K562 (cell line): ENCODE data around the gene KCNS1. TPM values are rescaled to one million over a fixed set of nuclear protein-coding genes. Genes with fewer than 3 reads are reported as not detected.

Experiments used
- CBFA2T3 ChIP-seq: fragments of 450-650 bp; IDR thresholded peaks from 2 replicates; pipeline ENCODE4 v1.6.1; 2017
- GABPB1 ChIP-seq: sonication (generic); formaldehyde crosslinking; IDR thresholded peaks from 2 replicates; pipeline ENCODE4 v1.8.0; 2022; ENCODE audit warnings: mild to moderate bottlenecking, missing genetic modification reagents
- GABPB2 ChIP-seq: fragments of 250-450 bp; sonication (Bioruptor Pico); conservative IDR thresholded peaks from 2 replicates; pipeline ENCODE4 v1.5.1; 2021; ENCODE audit warnings: mild to moderate bottlenecking
- NBN ChIP-seq: fragments of 450-650 bp; IDR thresholded peaks from 2 replicates; pipeline ENCODE4 v1.6.1; 2016; ENCODE audit warnings: low read depth, mild to moderate bottlenecking
- TAF9B ChIP-seq: fragments of 450-650 bp; IDR thresholded peaks from 2 replicates; pipeline ENCODE4 v1.6.1; 2018; ENCODE audit warnings: mild to moderate bottlenecking; ENCODE audit not compliant: partially characterized antibody
- TAL1 ChIP-seq: fragments of 450-650 bp; IDR thresholded peaks from 2 replicates; pipeline ENCODE4 v1.6.1; 2016; ENCODE audit warnings: mild to moderate bottlenecking
- WHSC1 ChIP-seq: IDR thresholded peaks from one replicate; pipeline ENCODE4 v1.6.1; 2012; ENCODE audit warnings: low read length, control low read depth, inconsistent platforms
- ZNF583 ChIP-seq: fragments of 250-450 bp; sonication (Bioruptor Pico); IDR thresholded peaks from 2 replicates; pipeline ENCODE4 v1.4.0; 2020
- ZNF589 ChIP-seq: fragments of 200-800 bp; sonication (Bioruptor generic); IDR thresholded peaks from 2 replicates; pipeline ENCODE4 v1.6.1; 2016; ENCODE audit warnings: low read depth, missing genetic modification characterization, missing compliant biosample characterization
- polyA plus RNA-seq, 8 experiments: library from polyadenylated mRNA; depleted of rRNA in 4 of 8; stranded (reverse) in 5 of 8; unstranded in 3 of 8; fragments of >200 nt; fragmentation: Nextera tagmentation in 2 of 8; fragmentation: Illumina TruSeq in 1 of 8; extraction: Ambion mirVana in 2 of 8; extraction: Trizol in 1 of 8; gene quantifications; 2 replicates each; pipeline versions ENCODE4 v1.2.1 to v1.2.3, GENCODE V29; 2011 to 2014; ENCODE audit warnings: inconsistent platforms in 1 of 8, missing spikeins in 1 of 8
- total RNA-seq, 7 experiments: library from RNA; depleted of rRNA in 6 of 7; stranded (reverse); fragments of >200 nt in 6 of 7; fragmentation: Illumina TruSeq in 2 of 7; extraction: Trizol in 2 of 7; gene quantifications; 2 replicates each; pipeline versions ENCODE4 v1.2.1 to v1.2.3, GENCODE V29; 2011 to 2021; ENCODE audit warnings: low replicate concordance in 1 of 7
- TF ChIP-seq, protein P1 (sequence below), 2 experiments: fragments of 450-650 bp; formaldehyde crosslinking in 1 of 2; IDR thresholded peaks; 2 replicates each; pipeline versions ENCODE4 v1.4.0 to v1.6.1; 2014 to 2020; ENCODE audit warnings: mild to moderate bottlenecking in 2 of 2, borderline replicate concordance in 1 of 2, low read depth in 1 of 2
- TF ChIP-seq, protein P2 (sequence below), 2 experiments: fragments of 200-800 bp in 1 of 2; sonication (Bioruptor generic) in 1 of 2; sonication (generic) in 1 of 2; formaldehyde crosslinking in 1 of 2; IDR thresholded peaks in 1 of 2; conservative IDR thresholded peaks in 1 of 2; 2 replicates each; pipeline versions ENCODE4 v1.5.0 to v1.6.1; 2016 to 2020; ENCODE audit warnings: missing compliant biosample characterization in 1 of 2, missing genetic modification characterization in 1 of 2, missing genetic modification reagents in 1 of 2
- TF ChIP-seq, protein P3 (sequence below): fragments of 250-450 bp; sonication (Bioruptor Pico); IDR thresholded peaks from 2 replicates; pipeline ENCODE4 v1.4.0; 2020; ENCODE audit warnings: mild to moderate bottlenecking
- TF ChIP-seq, protein P4 (sequence below): sonication (generic); formaldehyde crosslinking; IDR thresholded peaks from 2 replicates; pipeline ENCODE4 v1.8.1; 2022; ENCODE audit warnings: missing genetic modification reagents

Gene KCNS1
- total and polyA plus RNA-seq, 9 of the 15 experiments (the other 6 are each of a cell fraction or from before 2014, with no cell fraction given), result not detected

DNA sequence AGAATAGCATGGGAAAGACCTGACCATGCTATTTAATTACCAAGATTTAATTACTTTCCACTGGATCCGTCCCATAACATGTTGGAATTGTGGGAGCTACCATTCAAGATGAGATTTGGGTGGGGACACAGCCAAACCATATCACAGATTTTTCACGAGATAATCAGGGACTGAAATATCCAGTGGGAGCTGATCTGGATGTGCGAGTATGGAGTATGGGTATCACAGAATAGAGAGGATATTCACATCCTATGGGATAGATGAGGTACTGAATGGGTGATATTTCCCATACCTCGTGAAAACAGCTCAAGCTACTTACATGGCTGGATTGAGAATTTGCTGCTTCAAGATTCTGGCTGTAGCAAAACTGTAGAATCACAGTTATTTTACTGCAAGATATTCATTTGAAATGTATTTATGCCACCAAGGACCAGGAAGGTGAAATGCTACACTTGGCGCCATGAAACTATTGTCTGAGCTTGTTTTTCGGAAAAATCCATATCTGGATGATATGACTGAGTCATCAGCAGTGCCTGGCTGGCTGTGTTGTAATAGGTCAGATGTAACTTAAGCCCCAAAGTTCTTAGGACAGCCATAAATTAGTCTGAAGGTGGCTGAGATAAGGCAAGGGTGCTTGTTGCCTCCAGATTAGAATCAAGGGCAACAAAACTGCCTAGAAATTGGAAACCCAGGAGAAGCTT is 29.8 kb downstream of the KCNS1 start (continued):
- TF ChIP-seq, protein P1, sequence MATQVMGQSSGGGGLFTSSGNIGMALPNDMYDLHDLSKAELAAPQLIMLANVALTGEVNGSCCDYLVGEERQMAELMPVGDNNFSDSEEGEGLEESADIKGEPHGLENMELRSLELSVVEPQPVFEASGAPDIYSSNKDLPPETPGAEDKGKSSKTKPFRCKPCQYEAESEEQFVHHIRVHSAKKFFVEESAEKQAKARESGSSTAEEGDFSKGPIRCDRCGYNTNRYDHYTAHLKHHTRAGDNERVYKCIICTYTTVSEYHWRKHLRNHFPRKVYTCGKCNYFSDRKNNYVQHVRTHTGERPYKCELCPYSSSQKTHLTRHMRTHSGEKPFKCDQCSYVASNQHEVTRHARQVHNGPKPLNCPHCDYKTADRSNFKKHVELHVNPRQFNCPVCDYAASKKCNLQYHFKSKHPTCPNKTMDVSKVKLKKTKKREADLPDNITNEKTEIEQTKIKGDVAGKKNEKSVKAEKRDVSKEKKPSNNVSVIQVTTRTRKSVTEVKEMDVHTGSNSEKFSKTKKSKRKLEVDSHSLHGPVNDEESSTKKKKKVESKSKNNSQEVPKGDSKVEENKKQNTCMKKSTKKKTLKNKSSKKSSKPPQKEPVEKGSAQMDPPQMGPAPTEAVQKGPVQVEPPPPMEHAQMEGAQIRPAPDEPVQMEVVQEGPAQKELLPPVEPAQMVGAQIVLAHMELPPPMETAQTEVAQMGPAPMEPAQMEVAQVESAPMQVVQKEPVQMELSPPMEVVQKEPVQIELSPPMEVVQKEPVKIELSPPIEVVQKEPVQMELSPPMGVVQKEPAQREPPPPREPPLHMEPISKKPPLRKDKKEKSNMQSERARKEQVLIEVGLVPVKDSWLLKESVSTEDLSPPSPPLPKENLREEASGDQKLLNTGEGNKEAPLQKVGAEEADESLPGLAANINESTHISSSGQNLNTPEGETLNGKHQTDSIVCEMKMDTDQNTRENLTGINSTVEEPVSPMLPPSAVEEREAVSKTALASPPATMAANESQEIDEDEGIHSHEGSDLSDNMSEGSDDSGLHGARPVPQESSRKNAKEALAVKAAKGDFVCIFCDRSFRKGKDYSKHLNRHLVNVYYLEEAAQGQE (IDR thresholded peaks at IDR 0.05; ENCODE audit: borderline replicate concordance), result peak; percentile 28; the same call in 1 of the 2 replicates
- TF ChIP-seq, protein P1 (CRISPR knock-in tag; IDR thresholded peaks at IDR 0.05; ENCODE audit: low read depth), result no peak
- TF ChIP-seq, protein P2, sequence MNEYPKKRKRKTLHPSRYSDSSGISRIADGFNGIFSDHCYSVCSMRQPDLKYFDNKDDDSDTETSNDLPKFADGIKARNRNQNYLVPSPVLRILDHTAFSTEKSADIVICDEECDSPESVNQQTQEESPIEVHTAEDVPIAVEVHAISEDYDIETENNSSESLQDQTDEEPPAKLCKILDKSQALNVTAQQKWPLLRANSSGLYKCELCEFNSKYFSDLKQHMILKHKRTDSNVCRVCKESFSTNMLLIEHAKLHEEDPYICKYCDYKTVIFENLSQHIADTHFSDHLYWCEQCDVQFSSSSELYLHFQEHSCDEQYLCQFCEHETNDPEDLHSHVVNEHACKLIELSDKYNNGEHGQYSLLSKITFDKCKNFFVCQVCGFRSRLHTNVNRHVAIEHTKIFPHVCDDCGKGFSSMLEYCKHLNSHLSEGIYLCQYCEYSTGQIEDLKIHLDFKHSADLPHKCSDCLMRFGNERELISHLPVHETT (CRISPR knock-in tag; conservative IDR thresholded peaks at IDR 0.05 in 1 of 2, IDR thresholded peaks at IDR 0.05 in 1 of 2), result peak in 1 of 2 experiments; percentile 62; a peak in 2 of 4 replicates
- TF ChIP-seq, protein P3, sequence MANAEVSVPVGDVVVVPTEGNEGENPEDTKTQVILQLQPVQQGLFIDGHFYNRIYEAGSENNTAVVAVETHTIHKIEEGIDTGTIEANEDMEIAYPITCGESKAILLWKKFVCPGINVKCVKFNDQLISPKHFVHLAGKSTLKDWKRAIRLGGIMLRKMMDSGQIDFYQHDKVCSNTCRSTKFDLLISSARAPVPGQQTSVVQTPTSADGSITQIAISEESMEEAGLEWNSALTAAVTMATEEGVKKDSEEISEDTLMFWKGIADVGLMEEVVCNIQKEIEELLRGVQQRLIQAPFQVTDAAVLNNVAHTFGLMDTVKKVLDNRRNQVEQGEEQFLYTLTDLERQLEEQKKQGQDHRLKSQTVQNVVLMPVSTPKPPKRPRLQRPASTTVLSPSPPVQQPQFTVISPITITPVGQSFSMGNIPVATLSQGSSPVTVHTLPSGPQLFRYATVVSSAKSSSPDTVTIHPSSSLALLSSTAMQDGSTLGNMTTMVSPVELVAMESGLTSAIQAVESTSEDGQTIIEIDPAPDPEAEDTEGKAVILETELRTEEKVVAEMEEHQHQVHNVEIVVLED (CRISPR knock-in tag), result no peak
- no peak for TF ChIP-seq ZNF583
- peak; percentile 83 for TF ChIP-seq CBFA2T3
- TF ChIP-seq, protein P4, sequence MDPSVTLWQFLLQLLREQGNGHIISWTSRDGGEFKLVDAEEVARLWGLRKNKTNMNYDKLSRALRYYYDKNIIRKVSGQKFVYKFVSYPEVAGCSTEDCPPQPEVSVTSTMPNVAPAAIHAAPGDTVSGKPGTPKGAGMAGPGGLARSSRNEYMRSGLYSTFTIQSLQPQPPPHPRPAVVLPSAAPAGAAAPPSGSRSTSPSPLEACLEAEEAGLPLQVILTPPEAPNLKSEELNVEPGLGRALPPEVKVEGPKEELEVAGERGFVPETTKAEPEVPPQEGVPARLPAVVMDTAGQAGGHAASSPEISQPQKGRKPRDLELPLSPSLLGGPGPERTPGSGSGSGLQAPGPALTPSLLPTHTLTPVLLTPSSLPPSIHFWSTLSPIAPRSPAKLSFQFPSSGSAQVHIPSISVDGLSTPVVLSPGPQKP (CRISPR knock-in tag), result no peak
- peak; percentile 74; the same call in 1 of the 2 replicates for TF ChIP-seq NBN
- TF ChIP-seq ZNF589 (CRISPR knock-in tag), result 0 out of 2 replicates have a peak, but pooled peaks have one; percentile 46
- TF ChIP-seq TAF9B, result no peak
- no peak for TF ChIP-seq WHSC1
- no peak for TF ChIP-seq GABPB1 (CRISPR knock-in tag)
- peak; percentile 80 for TF ChIP-seq TAL1
- TF ChIP-seq GABPB2 (CRISPR knock-in tag), result no peak
